MM.1S (cell line): ENCODE results near the gene RNF25.

Experiments
- DNase-seq: peaks from one replicate; pipeline ENCODE4 v3.0.0-alpha.2; 2015
- H2AFZ ChIP-seq: fragments of 300-600 bp; sonication (generic); 2 replicates; pipeline ENCODE4 v1.6.0; 2016; ENCODE audit warnings: antibody characterized with exemption, low read length
- H3F3A ChIP-seq: fragments of 300-600 bp; sonication (generic); 2 replicates; pipeline ENCODE4 v1.6.1; 2016; ENCODE audit warnings: mild to moderate bottlenecking, antibody characterized with exemption, low read length, moderate library complexity, mixed read lengths; ENCODE audit not compliant: insufficient read depth
- H3K27ac ChIP-seq: fragments of 300-600 bp; sonication (generic); 2 replicates; pipeline ENCODE4 v1.5.1; 2016; ENCODE audit warnings: mild to moderate bottlenecking, low read length
- H3K27me3 ChIP-seq: fragments of 300-600 bp; sonication (generic); replicated peaks from 2 replicates; pipeline ENCODE4 v1.6.0; 2016; ENCODE audit warnings: low read length; ENCODE audit not compliant: insufficient read depth
- H3K36me3 ChIP-seq: fragments of 300-600 bp; sonication (generic); replicated peaks from 2 replicates; pipeline ENCODE4 v1.6.1; 2016; ENCODE audit warnings: mild to moderate bottlenecking, low read length, mixed read lengths; ENCODE audit not compliant: insufficient read depth
- H3K4me1 ChIP-seq: fragments of 300-600 bp; sonication (generic); 2 replicates; pipeline ENCODE4 v1.6.1; 2016; ENCODE audit warnings: low read length, mixed read lengths
- H3K4me2 ChIP-seq: fragments of 300-600 bp; sonication (generic); 2 replicates; pipeline ENCODE4 v1.6.0; 2016; ENCODE audit warnings: low read depth, low read length
- H3K4me3 ChIP-seq: fragments of 300-600 bp; sonication (generic); 2 replicates; pipeline ENCODE4 v1.5.1; 2016; ENCODE audit warnings: low read length, mixed read lengths
- H3K79me2 ChIP-seq: fragments of 300-600 bp; sonication (generic); 2 replicates; pipeline ENCODE4 v1.6.1; 2016; ENCODE audit warnings: mixed run types, low read length, mixed read lengths
- H3K9ac ChIP-seq: fragments of 300-600 bp; sonication (generic); 2 replicates; pipeline ENCODE4 v1.6.1; 2016; ENCODE audit warnings: low read length, mixed read lengths
- H3K9me2 ChIP-seq: fragments of 300-600 bp; sonication (generic); replicated peaks from 2 replicates; pipeline ENCODE4 v1.6.1; 2016; ENCODE audit warnings: mild to moderate bottlenecking, low read length, mixed read lengths; ENCODE audit not compliant: insufficient read depth
- H3K9me3 ChIP-seq: fragments of 300-600 bp; sonication (generic); replicated peaks from 2 replicates; pipeline ENCODE4 v1.6.1; 2016; ENCODE audit warnings: mild to moderate bottlenecking, low read length, mixed read lengths; ENCODE audit not compliant: insufficient read depth
- H4K20me1 ChIP-seq: fragments of 300-600 bp; sonication (generic); 2 replicates; pipeline ENCODE4 v1.6.1; 2016; ENCODE audit warnings: mild to moderate bottlenecking, low read length, moderate library complexity, mixed read lengths; ENCODE audit not compliant: insufficient read depth
- EZH2 ChIP-seq: fragments of 300-600 bp; sonication (generic); optimal IDR thresholded peaks from 2 replicates; pipeline ENCODE3; 2017; ENCODE audit warnings: low read depth, mild to moderate bottlenecking, antibody characterized with exemption, low read length, mixed read lengths
- EZH2phosphoT487 ChIP-seq: fragments of 300-600 bp; sonication (generic); IDR thresholded peaks from 2 replicates; pipeline ENCODE4 v1.6.1; 2018; ENCODE audit warnings: antibody characterized with exemption, low read length
- TF ChIP-seq, protein P1 (sequence below): fragments of 300-600 bp; sonication (generic); IDR thresholded peaks from 2 replicates; pipeline ENCODE4 v1.5.1; 2016; ENCODE audit warnings: antibody characterized with exemption, low read length, mixed read lengths

The RNF25 gene

DNA sequence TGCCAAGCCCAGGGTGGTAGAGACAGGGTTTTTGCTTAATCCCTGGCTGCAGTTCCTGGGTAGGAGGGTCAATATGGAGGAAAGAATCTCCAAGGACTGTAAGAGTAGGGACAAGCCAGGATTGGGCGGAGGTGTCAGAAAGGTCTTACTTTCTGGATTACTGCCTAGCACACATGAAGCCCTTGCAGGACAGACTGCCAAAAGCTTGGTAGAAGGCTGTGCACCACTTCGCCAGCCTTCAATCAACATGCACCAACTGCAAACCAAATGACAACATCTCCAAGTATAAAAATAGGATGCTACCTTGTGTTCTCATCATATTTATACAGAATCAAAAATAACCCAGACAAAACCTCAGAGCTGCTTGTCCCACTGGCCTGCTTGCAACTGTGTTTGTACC, 16.1 kb downstream of the RNF25 start:
- Histone ChIP-seq H3K4me1 (peaks cover 12% of the 10 kb centered on the region), H3K79me2 (peaks cover 67% of the 10 kb centered on the region), H3K36me3 (peaks cover 5% of the 10 kb centered on the region; the same call in 1 of the 2 replicates), H3K4me3 (no peak overlapping the region), H3K27ac (no peak overlapping the region), H3K9ac (no peak overlapping the region), H2AFZ (no peak overlapping the region), H3F3A (no peaks in the 10 kb centered on the region), H3K9me2 (no peaks in the 10 kb centered on the region), H4K20me1 (no peaks in the 10 kb centered on the region), H3K9me3 (no peaks in the 10 kb centered on the region), H3K27me3 (no peaks in the 10 kb centered on the region), H3K4me2 (no peak overlapping the region)
- no peak for DNase-seq
- TF ChIP-seq, protein P1, sequence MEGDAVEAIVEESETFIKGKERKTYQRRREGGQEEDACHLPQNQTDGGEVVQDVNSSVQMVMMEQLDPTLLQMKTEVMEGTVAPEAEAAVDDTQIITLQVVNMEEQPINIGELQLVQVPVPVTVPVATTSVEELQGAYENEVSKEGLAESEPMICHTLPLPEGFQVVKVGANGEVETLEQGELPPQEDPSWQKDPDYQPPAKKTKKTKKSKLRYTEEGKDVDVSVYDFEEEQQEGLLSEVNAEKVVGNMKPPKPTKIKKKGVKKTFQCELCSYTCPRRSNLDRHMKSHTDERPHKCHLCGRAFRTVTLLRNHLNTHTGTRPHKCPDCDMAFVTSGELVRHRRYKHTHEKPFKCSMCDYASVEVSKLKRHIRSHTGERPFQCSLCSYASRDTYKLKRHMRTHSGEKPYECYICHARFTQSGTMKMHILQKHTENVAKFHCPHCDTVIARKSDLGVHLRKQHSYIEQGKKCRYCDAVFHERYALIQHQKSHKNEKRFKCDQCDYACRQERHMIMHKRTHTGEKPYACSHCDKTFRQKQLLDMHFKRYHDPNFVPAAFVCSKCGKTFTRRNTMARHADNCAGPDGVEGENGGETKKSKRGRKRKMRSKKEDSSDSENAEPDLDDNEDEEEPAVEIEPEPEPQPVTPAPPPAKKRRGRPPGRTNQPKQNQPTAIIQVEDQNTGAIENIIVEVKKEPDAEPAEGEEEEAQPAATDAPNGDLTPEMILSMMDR, result no peak
- no peak for TF ChIP-seq EZH2
- TF ChIP-seq EZH2phosphoT487, result no peak

DNA sequence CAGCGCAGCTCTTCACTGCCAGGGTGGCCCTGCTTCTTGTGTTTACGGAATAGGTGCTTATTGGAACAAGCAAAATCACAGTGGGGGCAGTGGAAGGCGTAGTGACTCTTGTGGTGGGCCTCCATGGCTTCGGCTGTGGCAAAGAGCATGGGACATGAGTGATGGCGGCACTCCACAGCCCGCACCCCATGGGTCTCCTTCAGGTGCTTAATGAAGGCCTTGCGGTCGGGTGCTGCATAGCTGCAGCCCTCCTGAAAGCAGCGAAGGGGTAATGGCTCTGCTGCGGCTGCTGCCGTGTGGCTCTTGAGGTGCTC, 23.1 kb downstream of the RNF25 start:
- Histone ChIP-seq H3K36me3 (peaks cover 19% of the 10 kb centered on the region), H3F3A (peaks cover 5% of the 10 kb centered on the region; the same call in 1 of the 2 replicates), H3K4me2 (no peak overlapping the region), H2AFZ (no peak overlapping the region), H3K4me1 (no peaks in the 10 kb centered on the region), H3K9me3 (no peaks in the 10 kb centered on the region), H3K9me2 (no peaks in the 10 kb centered on the region), H3K27me3 (no peaks in the 10 kb centered on the region), H4K20me1 (no peaks in the 10 kb centered on the region), H3K27ac (no peak overlapping the region), H3K4me3 (no peak overlapping the region), H3K9ac (no peak overlapping the region), H3K79me2 (peaks cover 23% of the 10 kb centered on the region)
- DNase-seq, result no peak
- TF ChIP-seq, protein P1, result no peak
- TF ChIP-seq EZH2 (no peak), EZH2phosphoT487 (no peak)

DNA sequence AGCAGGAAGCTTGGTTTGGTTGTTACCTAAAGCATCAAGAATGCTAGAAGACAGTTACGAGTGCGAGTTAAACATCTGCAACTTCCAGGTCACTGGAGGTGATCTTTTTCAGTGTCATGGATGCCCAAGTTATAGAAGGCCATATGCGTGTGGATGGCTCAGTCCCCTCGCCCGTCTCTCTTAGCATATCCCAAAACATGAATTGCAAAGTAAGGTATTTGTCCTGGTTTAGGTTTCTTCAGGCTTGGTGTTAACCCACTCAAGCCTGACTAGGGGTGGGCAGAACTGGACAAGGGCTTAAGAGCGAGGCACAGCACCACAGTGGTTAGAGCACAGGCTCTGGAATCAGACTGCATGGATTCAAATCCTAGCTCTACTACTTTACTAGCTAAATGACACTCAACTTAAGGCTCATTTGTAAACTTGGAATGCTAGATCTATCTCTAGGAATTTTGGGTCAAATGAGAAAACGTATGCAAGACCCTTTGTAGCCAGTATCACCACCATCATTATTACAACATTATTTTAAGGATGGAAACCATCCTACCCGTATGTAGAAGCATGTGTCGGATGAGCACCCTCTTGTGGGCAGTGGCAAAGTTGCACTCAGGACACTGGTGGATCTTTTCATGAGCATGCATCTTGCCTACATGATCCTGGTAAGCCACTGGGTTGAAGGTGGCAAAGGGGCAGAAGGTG, 23.6 kb downstream of the RNF25 start:
- H4K20me1 ChIP-seq, result no peaks in the 10 kb centered on the region
- H3K36me3 ChIP-seq, result peaks cover 19% of the 10 kb centered on the region
- no peak overlapping the region for H3K27ac ChIP-seq
- no peak overlapping the region for H3K9ac ChIP-seq
- no peak overlapping the region for H3K4me2 ChIP-seq
- no peaks in the 10 kb centered on the region for H3K9me3 ChIP-seq
- peak; percentile 65 for DNase-seq
- no peaks in the 10 kb centered on the region for H3K9me2 ChIP-seq
- H3K27me3 ChIP-seq, result no peaks in the 10 kb centered on the region
- H3K4me1 ChIP-seq, result no peaks in the 10 kb centered on the region
- TF ChIP-seq, protein P1, result peak; percentile 92
- TF ChIP-seq EZH2phosphoT487 (no peak), EZH2 (no peak)
- no peak overlapping the region for H2AFZ ChIP-seq
- peaks cover 5% of the 10 kb centered on the region; the same call in 1 of the 2 replicates for H3F3A ChIP-seq
- H3K79me2 ChIP-seq, result peaks cover 23% of the 10 kb centered on the region
- no peak overlapping the region for H3K4me3 ChIP-seq
